ENCODE results near the gene MC2R.

Gene MC2R

DNA sequence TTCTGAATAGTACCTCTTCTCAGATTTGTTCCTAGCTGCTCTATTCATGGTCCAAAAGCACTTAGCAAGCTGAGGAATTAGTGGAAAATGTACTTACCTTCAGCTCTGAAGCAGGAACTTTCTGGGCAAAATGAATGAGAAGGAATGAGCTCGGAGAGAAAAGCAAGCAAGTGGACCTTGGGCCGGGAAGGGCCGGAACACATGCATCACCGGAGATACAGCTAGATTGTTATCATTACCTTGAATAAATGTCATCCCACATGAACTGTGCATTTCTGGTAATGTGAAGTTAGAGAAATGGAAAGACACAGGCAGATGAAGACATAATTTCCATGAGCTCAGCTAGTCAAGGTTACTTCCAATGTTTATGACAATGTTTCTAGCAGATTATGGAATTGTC, at the start of gene MC2R:
MC2R (minus strand) TSS at position 146 of the 400 bp plus-strand sequence. CDS start 30,018 bp downstream, outside the sequence.
- no peak for DNase-seq

DNA sequence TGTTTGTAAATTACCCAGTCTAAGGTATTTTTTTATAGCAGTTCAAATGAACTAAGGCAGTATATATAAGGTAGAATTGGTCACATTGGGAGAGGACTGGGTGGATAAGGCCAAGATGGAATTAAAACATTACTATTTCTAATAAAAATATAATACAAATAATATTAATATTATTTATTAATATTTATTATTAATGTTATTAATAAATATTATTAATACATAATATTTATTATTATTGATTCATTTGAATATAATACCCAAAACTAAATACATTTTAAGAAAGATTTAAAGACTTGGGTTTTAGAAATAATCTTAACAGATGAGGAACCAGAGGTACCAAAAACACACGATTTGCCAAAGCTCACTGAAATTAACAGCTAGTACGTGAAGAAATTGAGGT, 30.5 kb upstream of the MC2R start:
- no peak for DNase-seq

DNA sequence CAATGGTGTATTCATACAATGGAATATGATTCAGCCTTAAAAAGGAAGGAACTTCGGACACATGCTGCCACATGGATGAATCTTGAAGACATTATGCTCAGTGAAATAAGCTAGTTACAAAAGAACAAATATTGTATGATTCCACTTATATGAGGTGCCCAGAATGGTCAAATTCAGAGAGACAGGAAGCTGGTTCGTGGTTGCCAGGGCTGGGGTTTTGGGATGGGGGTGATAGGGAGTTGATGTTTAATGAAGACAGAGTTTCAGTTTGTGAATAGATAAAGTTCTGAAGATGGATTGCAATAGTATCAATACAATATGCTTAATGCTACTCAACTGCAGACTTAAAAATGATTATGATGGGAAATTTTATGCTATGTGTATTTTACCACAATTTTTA, 28.0 kb upstream of the MC2R start:
- no peak for DNase-seq

DNA sequence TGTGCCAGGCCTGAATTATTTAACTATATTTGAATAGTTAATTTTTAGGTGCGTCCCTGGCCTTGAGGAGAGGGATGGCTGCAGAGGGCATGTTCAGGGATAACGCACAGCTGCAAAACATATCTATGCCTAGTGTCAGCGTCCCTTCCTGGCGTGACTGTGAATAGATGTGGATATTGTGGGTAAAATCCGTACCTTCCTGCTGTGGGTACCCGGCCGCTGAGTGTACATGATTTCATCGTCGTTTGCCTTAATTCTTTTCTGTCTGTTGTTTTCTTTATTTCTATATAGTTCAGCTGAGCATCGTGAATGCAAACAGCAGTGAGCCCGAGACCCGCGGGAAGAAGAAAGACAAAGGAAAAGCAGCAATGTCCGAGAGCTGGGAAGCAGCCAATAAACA, 25.0 kb upstream of the MC2R start:
- DNase-seq: no peak

DNA sequence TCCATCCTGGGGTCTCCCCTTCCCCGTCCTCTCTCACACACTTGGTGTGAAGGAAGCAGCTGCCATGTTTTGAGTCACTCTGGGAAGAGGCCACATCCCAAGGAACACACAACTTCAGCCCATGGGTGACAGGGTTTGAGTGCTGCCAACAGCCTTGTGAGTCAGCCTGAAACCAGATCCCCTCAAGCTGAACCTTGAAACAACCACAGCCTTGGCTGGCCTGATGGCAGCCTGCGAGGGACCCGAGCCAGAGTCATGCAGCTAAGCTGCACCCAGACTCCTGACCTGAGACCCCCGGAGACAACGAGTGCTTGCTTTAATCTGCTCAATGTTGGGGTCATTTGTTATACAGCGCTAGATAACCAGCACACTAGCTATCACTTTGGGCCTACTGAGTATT, 19.3 kb upstream of the MC2R start:
- DNase-seq: no peak

DNA sequence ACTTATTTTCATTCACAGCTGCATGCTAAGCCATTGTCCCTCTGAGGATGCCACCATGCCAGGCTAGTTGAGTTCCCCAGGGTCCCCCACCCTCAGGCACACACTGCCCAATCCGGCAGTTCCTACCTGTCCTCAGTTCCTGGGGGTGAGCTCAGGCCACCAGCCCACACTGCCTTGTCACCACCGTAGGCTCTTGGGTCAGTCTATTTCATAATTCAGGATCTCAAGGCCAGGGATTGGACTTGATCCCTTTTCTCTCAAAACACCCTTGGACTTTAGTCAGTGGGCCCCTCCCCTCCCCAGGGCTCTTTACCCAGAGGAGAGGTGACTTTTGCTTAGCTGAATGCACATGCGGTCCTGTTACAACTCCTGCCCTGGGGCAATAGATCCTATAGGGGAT, 18.7 kb upstream of the MC2R start:
- no peak for DNase-seq

DNA sequence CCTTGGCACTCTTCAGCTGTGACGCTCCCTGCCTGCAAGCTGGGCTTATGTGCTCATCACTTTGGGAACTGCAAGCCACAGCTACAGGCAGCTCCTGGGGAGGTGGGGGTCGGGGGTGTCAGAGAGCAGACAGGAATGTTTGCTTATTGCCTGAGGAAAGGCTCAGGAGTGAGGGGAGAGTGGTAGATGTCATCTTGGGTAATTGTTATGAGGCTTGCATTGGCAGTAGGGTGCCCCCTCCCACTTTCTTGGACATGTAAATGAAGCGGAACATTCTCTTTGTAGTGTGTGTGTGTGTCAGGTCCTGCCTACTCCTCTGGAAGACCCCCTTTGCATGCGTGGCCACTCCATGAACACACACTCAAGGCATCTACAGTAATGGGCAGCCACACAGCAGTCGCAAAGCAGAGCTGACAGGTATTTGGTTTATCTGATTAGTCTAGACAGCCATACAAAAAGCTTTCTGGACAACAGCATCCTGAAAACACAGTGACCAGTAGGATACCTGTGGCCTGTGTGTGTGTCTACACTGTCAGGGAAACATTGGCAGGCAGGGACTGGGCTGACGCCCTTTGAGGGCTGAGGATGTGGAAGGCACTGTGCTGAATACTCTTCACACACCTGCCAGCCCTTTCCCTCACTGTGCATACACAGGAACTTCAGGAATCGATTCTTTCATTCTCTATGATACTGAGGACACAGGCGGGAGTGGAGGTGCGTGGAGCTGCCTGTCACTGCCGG, 17.1 kb upstream of the MC2R start:
- no peak for DNase-seq

DNA sequence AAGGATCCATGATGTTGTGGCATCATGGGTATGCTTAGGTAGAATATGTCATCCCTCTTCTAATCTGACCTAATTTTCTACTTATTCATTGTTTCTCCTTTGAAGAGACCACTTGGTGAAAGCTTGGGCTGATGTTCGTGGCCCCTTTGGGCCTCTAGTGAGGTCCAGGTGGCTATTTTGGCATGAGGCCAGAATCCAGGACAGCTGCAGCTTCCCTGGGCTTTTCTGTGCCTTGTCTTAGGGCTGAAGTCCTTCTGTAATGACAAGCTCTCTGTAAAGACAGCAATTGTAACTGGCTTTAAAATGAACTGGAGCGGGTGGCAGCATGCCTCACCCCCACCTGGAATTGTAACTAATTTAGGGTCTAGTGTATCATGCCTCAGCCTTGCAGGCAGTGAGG, 15.6 kb upstream of the MC2R start:
- DNase-seq: no peak

DNA sequence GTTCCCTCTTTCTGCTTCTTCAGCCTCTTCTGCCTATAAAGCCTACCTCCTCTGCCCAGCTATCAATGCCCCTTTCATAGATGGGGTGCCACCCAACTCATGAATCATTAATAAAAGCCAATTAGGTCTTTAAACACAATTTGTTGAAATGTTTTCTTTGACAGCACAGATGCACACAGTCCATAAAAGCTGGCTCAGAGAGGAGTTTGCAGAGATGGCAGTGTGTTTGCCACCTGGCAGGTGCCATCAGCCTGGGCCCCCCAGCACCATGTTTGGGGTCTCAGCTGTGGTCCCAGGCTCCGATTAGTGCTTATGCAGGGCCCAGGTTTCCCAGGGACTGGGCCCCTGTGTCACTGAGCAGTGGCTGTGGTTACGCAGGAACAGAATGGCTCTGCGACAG, 7.9 kb upstream of the MC2R start:
- no peak for DNase-seq

DNA sequence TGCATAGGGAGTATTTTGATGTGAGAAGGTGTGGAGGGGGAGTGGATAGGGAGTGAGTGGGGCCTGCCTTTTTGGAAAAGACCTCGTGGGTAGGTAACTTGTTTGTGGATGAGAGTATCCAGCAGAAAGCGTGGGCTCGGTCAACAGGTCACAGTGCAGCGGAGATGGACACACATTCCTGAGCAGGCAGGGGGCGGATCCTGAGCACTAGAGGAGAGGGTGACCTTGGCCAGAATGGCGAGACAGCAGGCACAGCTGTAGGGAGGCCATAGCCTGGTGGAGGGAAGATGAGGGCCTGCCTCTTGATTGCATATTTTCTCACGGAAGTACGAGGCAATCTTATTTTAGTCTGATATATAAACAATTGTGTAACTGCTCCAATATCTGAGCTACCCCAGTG, 3.6 kb upstream of the MC2R start:
- no peak for DNase-seq

DNA sequence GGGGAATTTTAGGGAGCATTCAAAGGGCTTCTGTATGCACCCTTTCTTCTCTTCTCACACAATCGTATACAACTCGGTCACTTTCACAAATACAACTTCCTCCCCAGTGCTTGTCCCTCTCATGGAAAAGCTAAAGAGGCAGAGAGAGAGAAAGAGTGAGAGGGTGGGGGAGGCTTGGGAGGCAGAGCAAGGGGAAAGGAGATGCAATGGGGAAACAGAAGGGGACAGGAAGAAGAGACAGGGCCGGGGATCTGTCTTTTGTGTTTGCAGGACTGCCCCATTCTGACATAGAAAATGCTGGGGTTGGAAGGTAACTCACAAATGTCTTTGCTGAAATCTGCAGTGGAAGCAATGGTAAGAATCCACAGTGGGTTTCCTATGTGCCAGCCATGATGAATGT, 2.1 kb upstream of the MC2R start:
- no peak for DNase-seq

DNA sequence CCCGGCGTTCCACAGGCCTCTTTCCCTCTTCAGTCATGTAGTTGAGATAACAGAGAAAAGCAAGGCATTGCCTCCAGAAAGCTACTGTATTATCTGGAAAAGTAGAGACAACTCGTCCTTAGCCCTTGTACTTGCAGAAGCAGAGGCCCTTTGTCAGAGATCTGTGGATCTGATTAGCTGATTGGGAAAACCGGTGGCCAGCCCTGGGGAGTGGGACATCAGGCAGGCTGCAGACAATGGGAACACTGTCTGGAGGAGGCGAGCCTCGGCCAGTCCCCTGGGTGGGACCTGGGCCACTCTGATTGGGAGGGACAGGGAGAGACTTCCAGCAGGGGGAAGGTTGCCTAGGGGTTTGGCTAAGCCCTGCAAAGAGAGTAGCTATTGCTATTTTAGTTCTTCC, 1.2 kb upstream of the MC2R start:
- no peak for DNase-seq

DNA sequence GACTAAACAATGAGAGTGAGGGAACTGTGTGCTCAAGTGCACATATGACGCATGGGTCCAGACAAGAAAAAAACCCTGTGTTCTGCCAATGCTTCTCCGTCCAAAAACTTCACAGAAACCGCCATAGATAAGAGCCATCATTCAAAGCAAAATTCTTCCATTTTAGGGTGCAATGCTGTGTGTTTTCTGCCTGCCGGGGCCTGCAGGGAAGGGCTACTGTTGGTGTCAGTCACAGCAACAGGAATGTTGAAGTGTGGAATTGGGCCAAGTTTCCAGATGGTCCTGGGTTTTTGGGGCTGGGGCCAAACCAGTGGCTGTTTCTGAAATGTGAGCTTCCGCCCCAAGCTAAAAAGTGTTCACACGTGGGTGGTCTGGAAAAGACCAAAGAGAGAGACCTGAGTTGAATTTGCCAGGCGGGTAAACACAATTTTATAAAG, 677 bp upstream of the MC2R start:
- DNase-seq: no peak

DNA sequence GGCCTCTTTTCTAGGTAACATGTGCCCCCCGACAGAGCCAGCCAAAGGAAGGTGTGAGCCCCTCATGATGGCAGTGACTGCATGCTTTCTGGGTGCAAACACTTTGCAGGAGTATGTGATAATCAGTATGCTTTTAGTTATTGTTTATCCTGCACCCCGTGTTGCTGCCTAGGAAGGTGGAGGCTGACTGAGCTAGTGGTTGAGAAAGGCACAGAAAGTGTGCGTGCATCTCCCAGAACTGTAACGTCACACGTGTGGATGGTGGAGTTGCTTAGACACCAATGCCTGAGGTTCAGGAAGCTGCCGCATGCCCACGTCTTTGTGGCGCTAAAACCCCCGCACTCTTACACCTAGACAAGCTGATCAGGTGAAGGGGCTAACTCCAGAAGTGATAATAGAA, 580 bp downstream of the MC2R start:
- DNase-seq: no peak

DNA sequence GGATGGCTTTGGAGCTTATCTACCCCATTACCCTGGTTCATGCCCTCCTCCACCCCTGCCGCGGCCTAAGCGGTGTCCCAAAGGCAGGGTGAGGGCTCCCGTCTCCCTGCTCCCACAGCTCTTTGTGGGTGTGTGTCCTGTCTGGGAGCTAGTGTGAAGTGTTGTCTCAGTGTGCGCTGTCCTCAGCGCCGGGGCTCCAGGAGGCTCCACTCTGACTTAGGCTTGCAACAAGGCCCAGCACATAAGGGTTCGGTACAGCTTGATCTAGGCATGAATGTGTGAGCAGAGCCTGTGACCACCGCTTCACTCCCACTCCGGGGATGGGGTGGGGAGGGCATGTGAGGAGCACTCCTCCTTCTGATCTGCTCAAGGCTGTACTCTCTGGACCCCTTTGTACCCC, 1.2 kb downstream of the MC2R start:
- DNase-seq: no peak

DNA sequence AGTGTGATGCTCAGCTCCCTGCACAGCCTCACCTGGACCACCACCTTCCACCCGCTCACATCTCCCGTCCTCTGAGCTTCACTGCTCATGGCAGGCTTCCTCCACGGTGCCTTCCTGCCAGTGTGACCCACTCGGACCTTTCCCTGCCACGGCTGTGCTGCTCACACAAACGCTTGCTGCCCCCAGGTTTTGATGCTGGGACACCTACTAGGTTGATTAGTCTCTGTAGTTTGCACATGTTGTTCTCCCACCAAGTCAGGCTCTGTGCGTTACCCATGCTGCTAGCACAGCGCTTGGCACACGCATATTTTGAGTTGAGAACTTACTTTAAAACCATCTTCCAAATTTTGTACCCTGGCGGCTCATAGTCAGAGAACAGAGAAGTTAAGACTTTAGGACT, 2.1 kb downstream of the MC2R start:
- no peak for DNase-seq

DNA sequence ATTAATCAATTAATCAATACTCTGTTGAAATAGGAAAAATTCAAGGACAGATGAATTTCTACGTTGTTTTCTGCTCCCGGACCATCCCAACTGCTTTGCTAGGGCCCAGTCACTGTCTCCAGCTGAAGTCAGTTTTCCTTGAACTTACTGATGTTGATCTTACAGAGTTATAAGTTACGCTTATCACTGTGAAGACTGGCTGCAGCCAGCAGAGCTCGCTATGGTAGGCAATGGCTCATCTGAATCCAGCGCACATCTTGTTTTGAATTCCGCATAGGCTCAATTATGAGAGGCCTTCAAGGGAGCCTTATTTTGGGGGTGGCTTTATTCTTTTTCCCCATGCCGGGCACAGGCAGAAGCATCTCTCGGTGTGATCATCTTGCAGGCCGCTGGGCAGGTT, 2.7 kb downstream of the MC2R start:
- no peak for DNase-seq

DNA sequence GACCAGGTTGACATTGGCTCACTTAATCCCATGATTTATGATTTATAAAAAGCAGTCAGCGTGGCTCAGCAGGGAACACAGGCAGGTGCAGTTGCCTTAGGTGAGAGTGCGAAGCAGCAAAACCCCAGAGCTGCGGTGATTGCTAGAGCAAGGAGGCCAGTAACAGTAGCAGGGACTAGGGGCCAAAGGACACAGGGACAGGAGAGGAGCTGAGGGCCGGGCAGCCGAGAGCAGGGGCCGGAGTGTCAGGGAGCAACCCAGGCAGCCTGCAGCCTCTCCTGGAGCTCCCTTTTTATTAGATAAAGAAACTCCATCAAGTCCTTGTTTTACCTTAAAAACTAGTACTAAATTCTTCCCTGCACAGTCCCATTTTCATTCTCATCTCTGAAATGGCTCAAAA, 4.3 kb downstream of the MC2R start:
- no peak for DNase-seq

DNA sequence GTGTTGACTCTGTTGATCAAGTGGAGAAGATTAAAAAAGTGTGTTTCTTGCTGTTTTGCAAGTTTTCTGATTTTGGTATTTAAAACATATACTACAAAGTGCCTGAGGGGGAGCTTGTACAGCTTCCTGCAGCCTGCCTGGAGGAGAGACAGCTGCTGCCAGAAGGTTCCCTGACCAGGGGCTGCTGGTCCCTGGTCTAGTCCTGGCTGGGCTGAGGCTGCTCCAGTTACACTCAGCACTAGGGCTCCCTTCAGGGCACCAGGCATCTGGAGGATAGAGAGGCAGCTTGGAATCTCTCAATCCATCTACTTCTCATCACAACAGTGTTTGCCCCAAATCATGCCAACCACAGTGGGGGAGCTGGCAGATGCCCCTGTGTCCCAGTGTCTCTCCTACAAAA, 4.8 kb downstream of the MC2R start:
- no peak for DNase-seq

DNA sequence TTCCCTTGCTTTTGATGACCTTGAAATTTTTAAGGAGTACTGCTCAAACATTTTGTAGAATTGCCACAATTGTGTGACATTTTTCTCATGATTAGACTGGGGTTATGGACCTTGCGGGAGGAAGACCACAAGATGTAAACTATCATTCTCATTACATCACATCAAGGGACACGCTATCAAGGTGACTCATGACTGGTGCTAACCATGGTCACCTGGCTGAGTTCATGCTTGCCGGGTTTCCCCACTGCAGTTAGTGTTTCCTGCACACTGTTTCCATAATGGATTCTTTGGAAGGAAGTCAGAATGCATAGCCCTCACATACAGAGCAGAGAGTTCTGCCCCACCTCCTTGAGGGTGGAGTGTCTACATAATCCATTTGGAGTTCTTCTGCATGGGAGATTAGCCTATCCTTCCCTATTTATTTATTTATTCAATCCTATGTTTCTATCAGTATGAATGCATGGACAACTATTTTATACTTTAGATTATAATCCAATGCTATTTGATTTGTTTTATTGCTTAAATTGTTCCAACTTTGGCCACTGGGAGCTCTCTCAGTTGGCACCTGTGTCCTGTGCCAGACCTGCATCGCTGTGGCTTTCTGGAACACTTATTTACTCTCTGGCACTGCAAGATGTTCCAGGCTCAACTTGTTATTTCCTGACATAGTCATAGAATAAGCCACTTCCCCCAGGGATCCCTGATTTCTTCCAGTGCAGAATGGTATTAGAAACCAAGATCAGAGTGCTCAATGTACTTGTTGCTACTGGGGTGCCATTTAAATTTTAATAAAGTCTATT, 6.0 kb downstream of the MC2R start:
- no peak for DNase-seq

DNA sequence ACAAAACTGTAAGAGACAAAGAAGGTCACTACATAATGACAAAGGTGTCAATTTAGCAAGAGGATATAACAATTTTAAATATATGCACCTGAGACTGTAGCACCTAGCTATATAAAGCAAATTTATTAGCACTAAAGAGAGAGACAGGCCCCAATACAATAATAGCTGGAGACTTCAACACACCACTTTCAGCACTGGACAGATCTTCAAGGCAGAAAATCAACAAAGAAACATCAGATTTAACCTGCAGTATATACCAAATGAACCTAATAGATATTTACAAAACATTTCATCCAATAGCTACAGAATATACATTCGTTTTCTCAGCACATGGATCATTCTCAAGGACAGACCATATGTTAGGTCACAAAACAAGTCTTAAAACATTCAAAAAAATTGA, 14.7 kb downstream of the MC2R start:
- no peak for DNase-seq

DNA sequence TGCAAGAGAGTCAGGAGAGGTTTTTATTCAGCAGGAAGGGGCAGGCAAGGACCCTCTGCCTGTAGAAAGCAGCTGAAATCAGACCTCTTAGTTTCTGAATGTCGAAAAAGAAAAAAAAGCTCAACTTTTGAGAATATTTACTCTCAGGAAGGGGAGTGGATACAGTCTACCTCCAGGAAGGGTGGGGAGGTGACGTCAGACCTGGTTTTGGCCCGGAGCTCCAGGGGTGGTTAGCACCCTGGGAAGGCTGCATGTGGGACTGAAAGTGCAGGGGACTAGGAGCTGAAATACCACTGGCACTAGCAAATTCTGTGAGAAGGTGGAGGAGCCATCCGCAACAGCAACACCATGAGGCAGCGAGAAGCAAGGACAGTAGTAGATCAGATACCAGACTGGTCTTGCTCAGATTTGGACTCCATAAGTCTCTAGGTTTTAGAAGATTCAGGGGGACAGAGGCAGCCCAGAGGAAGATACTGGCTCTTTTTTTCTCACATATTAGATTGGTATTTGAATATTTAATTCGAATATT, 19.8 kb downstream of the MC2R start:
- DNase-seq: no peak

DNA sequence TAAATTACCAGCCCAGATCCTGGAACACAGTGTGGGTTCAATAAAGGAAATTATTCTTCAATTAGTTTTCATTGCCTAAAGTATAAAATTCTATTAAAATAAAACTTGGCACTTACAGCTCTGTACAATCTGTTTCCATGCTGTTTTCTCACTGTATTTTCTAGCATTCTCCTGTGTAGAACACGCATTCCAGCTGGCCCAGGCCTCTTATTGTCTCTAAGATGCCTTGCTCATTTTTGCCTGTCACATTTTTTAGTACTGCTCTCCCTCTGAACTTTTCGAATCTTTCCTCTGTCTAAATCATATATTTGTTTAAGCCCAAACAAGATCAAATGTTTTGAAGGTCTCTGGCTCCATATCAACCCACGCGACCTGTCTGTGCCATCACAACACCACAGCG, 20.8 kb downstream of the MC2R start:
- DNase-seq: no peak

DNA sequence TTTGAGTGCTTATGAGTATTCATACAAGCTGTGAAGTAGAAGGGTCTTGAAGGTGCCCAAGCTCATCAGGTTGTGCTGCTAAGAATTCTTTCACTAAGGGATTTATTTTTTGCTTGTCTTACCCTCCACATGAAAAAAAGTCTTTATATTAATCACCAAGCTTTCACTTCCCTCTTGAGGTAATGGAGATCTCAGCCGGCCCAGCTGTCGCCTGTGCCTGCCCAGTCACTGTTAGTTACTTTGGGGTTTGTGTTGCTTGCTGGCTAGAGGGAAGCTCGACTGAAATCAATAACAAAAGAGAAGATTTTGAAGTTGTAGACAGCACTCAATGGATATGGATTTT, 21.9 kb downstream of the MC2R start:
- DNase-seq: no peak

DNA sequence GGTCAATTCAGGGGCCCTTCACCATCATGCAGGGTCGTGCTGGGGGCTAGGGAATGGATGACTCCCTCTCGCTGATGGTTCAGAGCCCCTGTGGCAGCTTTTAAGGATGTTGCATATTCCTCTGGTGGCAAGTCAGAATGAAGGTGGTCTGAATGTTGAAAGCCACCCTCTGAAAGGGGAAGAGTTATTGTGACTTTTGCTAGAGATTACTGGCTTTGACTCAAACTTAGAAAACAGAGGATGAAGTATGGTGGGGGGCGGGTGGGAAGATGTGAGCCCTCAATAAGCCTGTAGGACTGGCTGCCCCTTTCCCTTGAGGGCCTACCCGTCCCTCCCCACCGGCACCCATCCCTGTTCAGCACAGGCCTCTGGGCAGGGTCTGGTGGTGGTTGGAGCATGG, 23.2 kb downstream of the MC2R start:
- no peak for DNase-seq

All from KG1 (cell line).